ENCODE results near the gene ZNF362. TPM values are rescaled to one million over a fixed set of nuclear protein-coding genes. Genes with fewer than 3 reads are reported as not detected.
"Not testable (repeated sequence)": the region's sequence is repeated elsewhere in the genome, so short reads cannot be mapped to it uniquely, and the experiment has no call there.

ZNF362 gene
- polyA plus RNA-seq, 1 donor = 33.6 TPM

DNA sequence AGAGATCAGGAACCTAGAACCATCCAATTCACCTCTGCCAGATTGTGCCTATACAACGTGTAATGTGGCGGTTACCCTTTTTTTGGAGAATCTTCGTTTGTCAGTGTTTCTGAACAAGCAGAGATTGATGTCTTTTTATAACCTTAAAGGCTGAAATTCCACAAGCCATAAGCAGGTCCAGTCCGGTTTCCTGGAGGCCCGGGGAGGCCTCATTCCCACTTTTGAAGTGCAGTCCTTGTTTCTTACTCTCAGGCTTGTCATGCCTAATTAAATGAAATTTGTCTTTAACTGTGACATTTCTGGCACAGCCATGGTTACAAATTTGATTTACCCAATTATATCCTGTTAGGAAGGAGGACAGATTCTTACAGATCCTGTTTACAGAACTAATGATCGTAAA is 27.8 kb downstream of the ZNF362 start:
- no peak for DNase-seq (ENCODE audit: low read depth)

DNA sequence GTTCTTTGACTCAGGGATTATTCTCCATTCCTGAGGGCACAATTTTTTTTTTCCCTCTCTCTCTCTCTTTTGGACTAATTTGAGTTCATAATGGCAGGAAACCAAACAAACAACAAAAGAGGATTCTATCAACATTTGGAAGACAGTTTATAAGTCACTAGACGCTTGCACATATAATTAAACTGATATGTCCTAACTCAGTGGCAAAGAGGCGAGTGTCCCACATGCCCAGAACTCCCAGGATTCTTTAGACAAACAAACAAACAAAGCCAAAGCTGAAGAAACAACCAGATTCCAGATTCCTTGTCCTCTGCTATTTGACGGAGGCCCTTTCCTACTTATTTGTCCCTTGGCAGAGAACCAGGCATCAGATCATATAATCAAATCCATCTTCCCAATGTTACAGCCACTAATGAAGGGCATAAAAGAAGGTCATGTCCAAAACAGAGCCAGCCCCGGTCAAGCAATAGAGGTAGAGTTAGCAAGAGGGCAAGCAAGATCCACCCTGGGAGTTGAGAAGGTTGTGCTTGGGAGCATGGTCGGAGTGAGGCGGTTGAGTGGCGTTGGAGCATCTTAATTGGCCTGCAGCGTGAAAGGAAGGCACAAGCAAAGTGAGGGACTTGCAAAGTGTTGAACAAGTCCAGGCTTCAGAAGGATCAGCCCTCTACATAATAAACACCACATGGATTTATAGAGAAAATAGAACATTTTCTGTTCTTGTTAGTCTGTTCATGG is 30.3 kb downstream of the ZNF362 start:
- no peak for DNase-seq (ENCODE audit: low read depth)

DNA sequence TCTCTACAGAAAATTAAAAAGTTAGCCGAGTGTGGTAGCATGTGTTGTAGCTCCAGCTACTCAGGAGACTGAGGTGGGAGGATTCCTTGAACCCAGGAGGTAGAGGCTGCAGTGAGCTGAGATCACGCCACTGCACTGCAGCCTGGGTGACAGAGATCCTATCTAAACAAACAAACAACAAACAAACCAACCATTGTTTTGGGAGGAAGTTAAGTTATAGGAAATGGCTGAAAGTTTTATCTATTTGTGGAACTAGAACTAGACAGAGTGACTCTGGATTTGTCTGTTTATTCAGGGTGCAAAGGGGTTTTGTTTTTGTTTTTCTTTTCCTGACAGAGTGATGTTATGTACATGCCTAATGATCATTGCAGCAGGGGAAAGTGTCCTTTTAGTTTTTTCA is 31.0 kb downstream of the ZNF362 start:
- DNase-seq (ENCODE audit: low read depth) = no peak

GRCh38 chr1:33288976-33289857 is 32.9 kb downstream of the ZNF362 start:
- DNase-seq (ENCODE audit: low read depth) = no peak

GRCh38 chr1:33289858-33290154 is 33.5 kb downstream of the ZNF362 start:
- no peak for DNase-seq (ENCODE audit: low read depth)

DNA sequence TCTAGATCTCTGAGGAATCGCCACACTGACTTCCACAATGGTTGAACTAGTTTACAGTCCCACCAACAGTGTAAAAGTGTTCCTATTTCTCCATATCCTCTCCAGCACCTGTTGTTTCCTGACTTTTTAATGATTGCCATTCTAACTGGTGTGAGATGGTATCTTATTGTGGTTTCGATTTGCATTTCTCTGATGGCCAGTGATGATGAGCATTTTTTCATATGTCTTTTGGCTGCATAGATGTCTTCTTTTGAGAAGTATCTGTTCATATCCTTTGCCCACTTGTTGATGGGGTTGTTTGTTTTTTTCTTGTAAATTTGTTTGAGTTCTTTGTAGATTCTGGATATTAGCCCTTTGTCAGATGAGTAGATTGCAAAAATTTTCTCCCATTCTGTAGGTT is 34.3 kb downstream of the ZNF362 start:
- DNase-seq (ENCODE audit: low read depth) = not testable (repeated sequence)

DNA sequence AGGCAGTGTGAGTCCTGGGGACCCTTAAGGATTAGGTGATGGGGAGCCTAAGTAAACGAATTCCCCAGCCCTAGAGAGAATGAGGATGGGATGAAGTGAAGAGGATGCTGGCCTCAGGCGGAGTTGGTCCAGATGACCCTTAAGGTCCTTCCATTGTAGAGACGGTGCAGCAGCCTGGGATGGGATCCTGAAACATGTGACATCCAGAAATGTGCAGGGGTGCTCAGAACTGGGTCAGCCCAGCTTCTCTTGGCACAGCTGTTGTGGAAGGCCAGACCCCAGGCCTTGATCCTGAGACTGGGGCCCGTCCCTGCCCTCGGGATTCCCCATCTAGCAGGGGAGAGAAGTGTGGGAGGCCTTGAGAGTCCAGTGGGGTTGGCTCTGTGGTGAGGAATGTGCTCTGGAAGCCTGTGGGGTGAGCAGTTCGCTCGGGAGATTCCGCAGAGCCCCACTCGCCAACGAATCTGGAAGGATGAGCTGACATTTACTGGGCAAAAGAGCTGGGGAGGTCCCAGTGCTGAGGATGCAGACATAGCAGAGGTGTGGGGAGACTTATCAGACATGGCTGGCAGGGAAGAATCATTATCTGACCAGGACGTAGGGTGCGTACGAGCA is 36.5 kb downstream of the ZNF362 start:
- no peak for DNase-seq (ENCODE audit: low read depth)

- DNase-seq (ENCODE audit: low read depth) = no peak
Observed at GRCh38 chr1:33294071-33295010, 38.0 kb downstream of the ZNF362 start.

GRCh38 chr1:33295023-33295422 is 38.7 kb downstream of the ZNF362 start:
- DNase-seq (ENCODE audit: low read depth) = no peak

- DNase-seq (ENCODE audit: low read depth) = peak; percentile 46
Observed at GRCh38 chr1:33295450-33296081, 39.3 kb downstream of the ZNF362 start.

- DNase-seq (ENCODE audit: low read depth) = no peak
Observed at GRCh38 chr1:33296082-33296458, 39.8 kb downstream of the ZNF362 start.

DNA sequence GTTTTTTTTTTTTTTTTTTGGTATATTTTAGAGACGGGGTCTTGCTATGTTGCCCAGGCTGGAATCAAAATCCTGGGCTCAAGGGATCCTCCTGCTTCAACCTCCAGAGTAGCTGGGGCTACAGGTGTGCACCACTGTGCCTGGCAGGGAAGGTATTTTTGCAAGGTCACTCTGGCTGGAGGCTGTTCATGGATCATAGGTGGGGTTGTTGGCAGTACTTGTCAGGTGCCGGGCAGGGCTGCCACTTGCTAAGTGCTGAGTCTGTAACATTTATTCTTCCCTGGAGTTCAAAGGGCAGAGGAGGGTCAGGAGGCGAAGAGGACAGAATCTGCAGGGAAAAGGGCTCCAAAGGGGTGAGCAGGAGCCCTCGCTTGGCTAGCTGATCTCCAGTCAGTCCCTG is 40.5 kb downstream of the ZNF362 start:
- no peak for DNase-seq (ENCODE audit: low read depth)

- DNase-seq (ENCODE audit: low read depth) = no peak
Observed at GRCh38 chr1:33297911-33298622, 41.8 kb downstream of the ZNF362 start.

DNA sequence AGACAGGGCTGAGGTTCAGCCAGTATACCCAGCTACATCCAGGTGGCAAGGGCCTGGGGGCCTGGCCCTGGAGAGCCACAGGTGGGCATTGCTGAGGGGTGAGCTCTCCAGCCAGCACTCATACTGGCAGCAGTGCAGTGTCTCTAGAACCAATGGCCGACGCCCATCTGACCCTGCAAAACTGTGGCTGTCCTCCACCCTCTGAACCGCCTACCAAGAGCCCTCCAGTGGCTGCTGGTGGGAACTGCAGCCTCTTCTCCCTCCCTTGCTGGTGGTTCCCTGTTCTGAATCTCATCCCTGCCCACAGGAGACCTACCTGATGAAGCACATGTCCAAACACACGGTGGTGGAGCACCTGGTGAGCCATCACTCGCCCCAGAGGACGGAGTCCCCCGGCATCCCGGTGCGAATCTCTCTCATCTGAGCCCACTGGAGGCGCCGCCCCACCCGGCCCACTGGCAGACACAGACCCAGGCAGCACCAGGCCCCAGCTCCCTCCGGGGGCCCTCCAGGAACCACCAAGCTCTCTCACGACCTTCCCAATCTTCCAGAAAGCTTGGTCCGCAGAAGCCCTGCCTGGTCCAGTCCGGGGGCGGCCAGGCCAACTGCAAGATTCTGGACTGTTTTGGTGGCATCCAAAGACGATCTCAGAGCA is 42.5 kb downstream of the ZNF362 start:
- DNase-seq (ENCODE audit: low read depth) = no peak

DNA sequence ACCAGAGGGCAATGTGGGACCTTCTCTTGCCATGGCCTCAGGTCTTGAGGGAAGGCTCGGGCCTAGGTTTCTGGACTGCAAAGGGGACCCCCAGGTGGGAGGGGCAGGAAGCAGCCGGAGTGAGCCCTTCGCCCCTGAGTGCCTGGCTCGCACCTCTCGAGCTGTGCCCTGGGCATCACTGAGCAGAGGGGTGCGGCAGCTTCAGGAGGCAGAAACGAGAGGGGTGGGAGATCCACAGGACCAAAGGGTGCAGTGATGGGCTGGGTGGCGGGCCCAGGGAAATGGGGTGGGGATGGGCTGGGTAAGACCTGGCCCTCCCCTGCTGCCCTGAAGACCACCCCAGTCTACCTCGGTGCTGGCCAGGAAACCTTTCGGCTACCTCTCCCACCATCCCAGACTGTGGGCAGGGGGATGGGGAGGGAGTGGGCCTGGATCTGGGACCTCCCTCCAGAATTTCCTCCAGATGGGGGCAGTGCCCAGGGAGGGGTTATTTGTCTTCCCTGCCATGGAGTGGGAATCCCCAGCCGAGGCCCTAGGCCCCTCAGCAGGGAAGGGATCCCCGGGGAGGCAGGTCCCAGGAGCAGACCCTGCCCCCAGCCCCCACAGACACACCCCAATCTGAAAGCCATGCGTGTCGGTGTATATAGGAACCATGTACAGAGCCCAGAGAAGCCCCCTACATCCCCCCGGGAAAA is 43.3 kb downstream of the ZNF362 start:
- DNase-seq (ENCODE audit: low read depth) = no peak

GRCh38 chr1:33300673-33301072 is 44.4 kb downstream of the ZNF362 start:
- peak; percentile 53 for DNase-seq (ENCODE audit: low read depth)

DNA sequence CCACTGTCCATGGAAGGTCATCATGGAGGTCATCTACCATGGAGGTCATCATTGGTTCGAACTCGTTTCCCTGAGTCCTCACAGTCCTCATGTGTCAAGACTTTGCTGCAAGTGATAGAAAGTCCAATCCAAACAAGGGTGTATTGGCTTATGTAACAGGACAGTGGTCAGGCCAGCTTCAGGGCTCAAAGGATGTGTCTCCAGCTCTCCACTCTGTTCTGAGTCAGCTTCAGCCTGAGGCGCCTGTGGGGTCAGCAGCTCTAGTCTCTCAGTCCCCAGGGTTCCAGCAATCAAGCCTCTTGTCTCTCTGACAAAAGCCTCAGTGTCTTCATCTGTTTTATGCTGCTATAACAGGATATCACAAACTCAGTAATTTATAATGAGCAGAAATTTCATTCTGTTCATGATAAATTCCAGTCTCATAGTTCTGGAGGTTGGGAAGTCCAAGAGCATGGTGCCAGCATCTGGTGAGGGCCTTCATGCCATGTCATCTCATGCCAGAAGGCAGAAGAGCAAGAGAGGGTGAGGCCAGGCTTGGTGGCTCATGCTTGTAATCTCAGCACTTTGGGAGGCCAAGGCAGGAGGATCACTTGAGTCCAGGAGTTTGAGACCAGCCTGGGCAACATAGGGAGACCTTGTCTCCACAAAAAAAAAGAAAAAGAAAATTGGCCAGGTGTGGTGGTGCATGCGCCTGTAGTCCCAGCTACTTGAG is 45.1 kb downstream of the ZNF362 start:
- DNase-seq (ENCODE audit: low read depth) = no peak

DNA sequence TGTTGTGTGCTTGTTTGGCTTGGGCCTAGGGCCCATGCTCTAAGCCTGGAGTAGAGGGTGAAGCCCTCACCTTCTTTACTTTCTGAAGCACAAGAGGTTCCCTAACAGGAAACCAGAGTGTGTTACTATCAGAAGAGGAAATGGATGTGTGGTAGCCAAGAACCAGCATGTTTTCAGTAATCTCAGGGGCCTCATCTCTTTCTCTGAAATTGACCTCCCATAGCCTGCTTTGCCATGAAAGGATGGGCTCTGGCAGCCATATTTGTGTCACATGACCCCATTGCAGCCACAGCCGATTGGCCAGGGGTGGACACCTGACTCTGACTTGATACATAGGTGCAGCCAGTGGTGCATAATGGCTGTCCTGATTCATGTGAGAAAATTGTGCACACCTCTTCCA is 46.0 kb downstream of the ZNF362 start:
- no peak for DNase-seq (ENCODE audit: low read depth)

- DNase-seq (ENCODE audit: low read depth) = no peak
Observed at GRCh38 chr1:33305016-33305415, 48.7 kb downstream of the ZNF362 start.
